22Rv1 (cell line): Measurements from ENCODE around the gene SGCB.

Experiments used
- H3K27ac ChIP-seq: fragments of 450-650 bp; 2 replicates; pipeline ENCODE4 v1.5.1; 2017
- CTCF ChIP-seq: fragments of 450-650 bp; IDR thresholded peaks from 2 replicates; pipeline ENCODE4 v1.5.1; 2017; ENCODE audit warnings: mild to moderate bottlenecking
- ZFX ChIP-seq: fragments of 450-650 bp; IDR thresholded peaks from 2 replicates; pipeline ENCODE4 v1.6.1; 2017; ENCODE audit warnings: antibody characterized with exemption, borderline replicate concordance

SGCB gene

GRCh38 chr4:52006887-52007286 is 31.2 kb downstream of the SGCB start:
- no peak overlapping the region for H3K27ac ChIP-seq
- no peak for TF ChIP-seq ZFX
- no peak for TF ChIP-seq CTCF

GRCh38 chr4:52005604-52006273 is 32.4 kb downstream of the SGCB start:
- no peak overlapping the region for H3K27ac ChIP-seq
- TF ChIP-seq ZFX = no peak
- TF ChIP-seq CTCF = no peak

GRCh38 chr4:52004414-52004813 is 33.7 kb downstream of the SGCB start:
- no peak overlapping the region for H3K27ac ChIP-seq
- TF ChIP-seq CTCF (no peak), ZFX (no peak)

GRCh38 chr4:52001616-52002015 is 36.5 kb downstream of the SGCB start:
- H3K27ac ChIP-seq = no peak overlapping the region
- TF ChIP-seq CTCF = no peak
- no peak for TF ChIP-seq ZFX

- TF ChIP-seq CTCF (no peak), ZFX (no peak)
- H3K27ac ChIP-seq = no peak overlapping the region
Measured at GRCh38 chr4:51999250-51999649, 38.8 kb downstream of the SGCB start.

GRCh38 chr4:51998837-51999236 is 39.3 kb downstream of the SGCB start:
- H3K27ac ChIP-seq = no peak overlapping the region
- TF ChIP-seq ZFX (no peak), CTCF (no peak)

GRCh38 chr4:51997647-51998046 is 40.5 kb downstream of the SGCB start:
- H3K27ac ChIP-seq = no peak overlapping the region
- no peak for TF ChIP-seq CTCF
- TF ChIP-seq ZFX = no peak
